Prostate gland (tissue), 2 donors: ENCODE results near the gene CYS1.
"Not testable (repeated sequence)": the region's sequence is repeated elsewhere in the genome, so short reads cannot be mapped to it uniquely, and the experiment has no call there.

Source experiments
- POLR2A ChIP-seq: fragments of 450-650 bp; IDR thresholded peaks from one replicate; pipeline ENCODE4 v1.6.1; 2016; ENCODE audit warnings: antibody characterized with exemption, mild to moderate bottlenecking
- POLR2AphosphoS5 ChIP-seq: sonication (generic); formaldehyde crosslinking; IDR thresholded peaks from one replicate; pipeline ENCODE4 v1.6.1; 2017; ENCODE audit warnings: antibody characterized with exemption
- TF ChIP-seq, protein P1 (sequence below), 4 experiments: fragments of 200-600 bp in 2 of 4; fragments of 450-650 bp in 2 of 4; sonication (generic) in 2 of 4; IDR thresholded peaks; 1 replicate in 3 of 4; 2 replicates in 1 of 4; pipeline ENCODE4 v1.5.1; 2016 to 2019; ENCODE audit warnings: antibody characterized with exemption in 4 of 4, mild to moderate bottlenecking in 2 of 4, moderate library complexity in 2 of 4

DNA sequence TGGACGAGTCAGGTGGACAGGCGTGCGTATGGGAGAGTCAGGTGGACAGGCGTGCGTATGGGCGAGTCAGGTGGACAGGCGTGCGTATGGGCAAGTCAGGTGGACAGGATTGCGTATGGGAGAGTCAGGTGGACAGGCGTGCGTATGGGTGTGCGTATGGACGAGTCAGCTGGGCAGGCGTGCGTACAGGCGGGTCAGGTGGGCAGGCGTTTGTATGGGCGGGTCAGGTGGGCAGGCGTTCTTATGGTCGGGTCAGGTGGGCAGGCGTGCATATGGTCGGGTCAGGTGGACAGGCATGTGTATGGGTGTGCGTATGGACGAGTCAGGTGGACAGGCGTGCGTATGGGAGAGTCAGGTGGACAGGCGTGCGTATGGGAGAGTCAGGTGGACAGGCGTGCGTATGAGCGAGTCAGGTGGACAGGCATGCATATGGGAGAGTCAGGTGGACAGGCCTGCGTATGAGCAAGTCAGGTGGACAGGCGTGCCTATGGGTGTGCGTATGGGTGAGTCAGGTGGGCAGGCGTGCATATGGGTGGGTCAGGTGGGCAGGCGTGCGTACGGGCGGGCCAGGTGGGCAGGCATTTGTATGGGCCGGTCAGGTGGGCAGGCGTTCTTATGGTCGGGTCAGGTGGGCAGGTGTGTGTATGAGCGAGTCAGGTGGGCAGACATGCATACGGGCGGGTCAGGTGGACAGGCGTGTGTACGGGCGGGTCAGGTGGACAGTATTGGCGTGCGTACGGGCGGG is 69.2 kb downstream of the CYS1 start:
- not testable (repeated sequence) for TF ChIP-seq POLR2A, POLR2AphosphoS5
- TF ChIP-seq, protein P1, sequence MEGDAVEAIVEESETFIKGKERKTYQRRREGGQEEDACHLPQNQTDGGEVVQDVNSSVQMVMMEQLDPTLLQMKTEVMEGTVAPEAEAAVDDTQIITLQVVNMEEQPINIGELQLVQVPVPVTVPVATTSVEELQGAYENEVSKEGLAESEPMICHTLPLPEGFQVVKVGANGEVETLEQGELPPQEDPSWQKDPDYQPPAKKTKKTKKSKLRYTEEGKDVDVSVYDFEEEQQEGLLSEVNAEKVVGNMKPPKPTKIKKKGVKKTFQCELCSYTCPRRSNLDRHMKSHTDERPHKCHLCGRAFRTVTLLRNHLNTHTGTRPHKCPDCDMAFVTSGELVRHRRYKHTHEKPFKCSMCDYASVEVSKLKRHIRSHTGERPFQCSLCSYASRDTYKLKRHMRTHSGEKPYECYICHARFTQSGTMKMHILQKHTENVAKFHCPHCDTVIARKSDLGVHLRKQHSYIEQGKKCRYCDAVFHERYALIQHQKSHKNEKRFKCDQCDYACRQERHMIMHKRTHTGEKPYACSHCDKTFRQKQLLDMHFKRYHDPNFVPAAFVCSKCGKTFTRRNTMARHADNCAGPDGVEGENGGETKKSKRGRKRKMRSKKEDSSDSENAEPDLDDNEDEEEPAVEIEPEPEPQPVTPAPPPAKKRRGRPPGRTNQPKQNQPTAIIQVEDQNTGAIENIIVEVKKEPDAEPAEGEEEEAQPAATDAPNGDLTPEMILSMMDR (IDR thresholded peaks at IDR 0.05), result not testable (repeated sequence)
